GM18511 (cell line): ENCODE data around the gene CDK16.

Source experiments
- ATAC-seq: cut with Tn5 transposase; IDR thresholded peaks from one replicate; pipeline ENCODE4 v1.9.1; 2021; ENCODE audit warnings: mild to moderate bottlenecking, moderate library complexity; ENCODE audit not compliant: unreplicated experiment

Gene CDK16

GRCh38 chrX:47218280-47218919, at the start of gene CDK16:
Gene CDK16, plus strand, starts transcription at chrX:47218681. Its CDS starts 4,877 bp downstream, at chrX:47223558.
- ATAC-seq = peak; percentile 64

GRCh38 chrX:47169273-47169672, 49.2 kb upstream of the CDK16 start:
- ATAC-seq = no peak

GRCh38 chrX:47169726-47170515, 48.6 kb upstream of the CDK16 start:
- no peak for ATAC-seq

- ATAC-seq = no peak
Measured at GRCh38 chrX:47170861-47171692, 47.4 kb upstream of the CDK16 start.

GRCh38 chrX:47171996-47172395, 46.5 kb upstream of the CDK16 start:
- no peak for ATAC-seq

GRCh38 chrX:47172549-47172948, 45.9 kb upstream of the CDK16 start:
- no peak for ATAC-seq

- ATAC-seq = no peak
Measured at GRCh38 chrX:47172971-47173792, 45.3 kb upstream of the CDK16 start.

- ATAC-seq = no peak
Measured at GRCh38 chrX:47174376-47174775, 44.1 kb upstream of the CDK16 start.

GRCh38 chrX:47174846-47175587, 43.5 kb upstream of the CDK16 start:
- ATAC-seq = no peak

GRCh38 chrX:47175588-47175980, 42.9 kb upstream of the CDK16 start:
- ATAC-seq = no peak

- no peak for ATAC-seq
Measured at GRCh38 chrX:47176101-47176740, 42.3 kb upstream of the CDK16 start.

- ATAC-seq = no peak
Measured at GRCh38 chrX:47177079-47177478, 41.4 kb upstream of the CDK16 start.

GRCh38 chrX:47178337-47178736, 40.1 kb upstream of the CDK16 start:
- ATAC-seq = no peak

- no peak for ATAC-seq
Measured at GRCh38 chrX:47179221-47179927, 39.1 kb upstream of the CDK16 start.

GRCh38 chrX:47179928-47180255, 38.6 kb upstream of the CDK16 start:
- ATAC-seq = no peak

- no peak for ATAC-seq
Measured at GRCh38 chrX:47180346-47180745, 38.1 kb upstream of the CDK16 start.

GRCh38 chrX:47181301-47181700, 37.2 kb upstream of the CDK16 start:
- ATAC-seq = no peak

GRCh38 chrX:47182106-47182700, 36.3 kb upstream of the CDK16 start:
- ATAC-seq = no peak

- ATAC-seq = no peak
Measured at GRCh38 chrX:47184486-47184885, 34.0 kb upstream of the CDK16 start.
